ENCODE data around the gene SDHC.
A peak's percentile ranks its signal among the peaks of the same experiment; 100 is the strongest.
"Not testable (repeated sequence)": the region's sequence is repeated elsewhere in the genome, so short reads cannot be mapped to it uniquely, and the experiment has no call there.

The SDHC gene

DNA sequence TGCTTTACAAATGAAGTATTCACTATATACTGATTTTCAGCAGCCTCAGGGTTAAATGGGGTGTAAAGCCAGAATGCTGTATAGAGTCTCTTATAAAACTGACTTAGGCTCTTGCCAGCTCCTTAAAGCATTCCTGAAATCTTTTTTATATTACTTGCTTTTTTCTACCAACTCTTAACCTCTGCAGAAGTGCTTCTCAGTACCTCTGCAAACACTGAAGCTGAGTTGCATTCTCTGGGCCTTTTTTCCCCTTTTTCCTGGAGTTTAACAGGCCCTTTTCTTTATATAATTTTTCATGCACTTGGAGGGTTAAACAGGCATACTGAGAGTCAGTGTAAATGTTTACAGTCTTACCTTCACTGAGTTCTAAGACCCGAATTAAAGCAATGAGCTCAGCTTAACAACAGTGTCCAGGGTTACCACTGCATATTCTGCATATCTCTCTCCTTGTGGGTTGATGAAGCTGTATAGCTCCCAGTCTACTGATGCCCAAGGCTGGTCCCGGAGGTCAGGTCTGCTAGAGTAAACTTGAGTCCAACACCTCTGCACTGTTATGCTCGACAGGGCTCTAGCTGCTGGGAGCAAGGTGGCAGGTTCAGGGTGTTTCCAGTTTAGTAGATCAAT is 94.4 kb downstream of the SDHC start:
- no peak overlapping the region for H3K4me3 Mint-ChIP-seq
- peaks cover 12% of the 10 kb centered on the region for H3K36me3 Mint-ChIP-seq (ENCODE audit: low read depth)
- no peaks in the 10 kb centered on the region for H3K9me3 Mint-ChIP-seq
- peaks cover 15% of the 10 kb centered on the region for H3K27me3 Mint-ChIP-seq (ENCODE audit: low read depth)
- peaks cover 31% of the 10 kb centered on the region for H3K4me1 Mint-ChIP-seq (ENCODE audit: low read depth)
- H3K27ac Mint-ChIP-seq = no peak overlapping the region

DNA sequence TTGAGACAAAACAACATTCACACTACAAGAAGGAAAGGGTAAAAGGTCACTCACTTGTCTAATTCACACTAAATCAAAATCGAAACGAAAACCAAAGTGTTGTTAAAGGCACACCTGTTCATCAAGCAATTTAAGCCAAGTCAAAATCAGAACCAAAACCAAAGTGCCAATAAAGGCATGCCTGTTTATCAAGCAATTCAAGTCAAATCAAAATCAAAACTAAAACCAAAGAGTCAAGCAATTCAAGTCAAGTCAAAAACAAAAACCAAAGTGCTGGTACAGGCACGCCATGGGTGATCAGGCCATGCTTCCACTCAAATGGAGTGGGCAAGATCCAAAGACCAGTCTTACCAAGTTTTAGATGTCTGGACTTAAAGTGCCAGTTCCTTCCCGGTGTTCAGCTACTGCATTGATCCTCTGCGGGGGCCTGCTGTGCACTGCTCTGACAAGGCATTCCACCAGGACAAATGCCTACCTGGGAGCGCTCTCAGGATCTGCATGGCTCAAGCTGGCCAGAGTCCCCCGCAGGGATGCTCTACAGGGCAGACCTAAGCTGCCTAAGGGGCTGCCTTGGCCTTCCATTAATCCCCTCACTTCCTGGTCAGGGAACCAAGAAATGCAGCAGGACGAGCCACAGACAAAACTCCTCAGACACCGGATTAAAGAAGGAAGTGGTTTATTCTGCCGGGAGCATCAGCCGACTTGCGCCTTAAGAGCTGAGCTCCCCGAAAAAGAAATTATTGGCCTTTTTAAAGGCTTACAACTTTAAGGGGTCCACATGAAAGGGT is 95.9 kb downstream of the SDHC start:
- peak overlapping the region; percentile 77 for H3K27ac Mint-ChIP-seq
- H3K4me3 Mint-ChIP-seq = peak overlapping the region; percentile 59
- H3K9me3 Mint-ChIP-seq; H3K27me3 Mint-ChIP-seq (ENCODE audit: low read depth); H3K36me3 Mint-ChIP-seq (ENCODE audit: low read depth): not testable (repeated sequence)
- peaks cover 22% of the 10 kb centered on the region for H3K4me1 Mint-ChIP-seq (ENCODE audit: low read depth)

DNA sequence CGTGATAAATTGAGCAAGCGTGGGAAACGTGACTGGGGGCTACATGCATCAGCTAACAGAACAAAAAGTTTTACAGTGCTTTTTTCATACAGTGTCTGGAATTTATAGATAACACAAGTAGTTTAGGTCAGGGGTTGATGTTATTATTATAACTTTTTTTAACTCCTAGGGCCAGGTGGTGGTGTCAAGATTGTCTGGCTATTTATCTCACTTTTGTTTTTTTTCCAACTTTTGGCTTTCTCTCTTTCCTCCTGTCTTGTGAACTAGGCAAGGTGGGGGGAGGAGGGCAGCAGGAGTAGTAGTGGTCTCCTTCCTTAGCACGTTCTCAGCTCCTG is 96.4 kb downstream of the SDHC start:
- not testable (repeated sequence) for H3K27me3 Mint-ChIP-seq (ENCODE audit: low read depth); H3K9me3 Mint-ChIP-seq; H3K36me3 Mint-ChIP-seq (ENCODE audit: low read depth); H3K4me3 Mint-ChIP-seq
- H3K27ac Mint-ChIP-seq = peak overlapping the region; percentile 77
- H3K4me1 Mint-ChIP-seq (ENCODE audit: low read depth) = peaks cover 20% of the 10 kb centered on the region

All from T-helper 1 cell treated with Interleukin-12 subunit alpha and Interleukin-12 subunit beta and Interleukin-4 antibody, amounts not matched to agents 30 μg/mL and 1 μg/mL, for 36 hours (primary cell).